Spleen (tissue), 7 donors: ENCODE data around the gene BCL2L11.

Experiments
- CTCF ChIP-seq, 11 experiments: fragments of 200-600 bp in 7 of 11; fragments of 450-650 bp in 4 of 11; sonication (generic) in 4 of 11; IDR thresholded peaks in 8 of 11; conservative IDR thresholded peaks in 3 of 11; 1 replicate in 7 of 11; 2 replicates in 4 of 11; pipeline versions ENCODE4 v1.4.0 to v1.8.0; 2016 to 2021; ENCODE audit warnings: antibody characterized with exemption in 11 of 11, inconsistent platforms in 4 of 11, mild to moderate bottlenecking in 1 of 11
- POLR2A ChIP-seq, 3 donors: fragments of 450-650 bp; IDR thresholded peaks; one replicate each; pipeline ENCODE4 v1.5.1; 2017; ENCODE audit warnings: antibody characterized with exemption in 3 of 3, mild to moderate bottlenecking in 1 of 3
- POLR2AphosphoS5 ChIP-seq, 3 donors: sonication (generic); formaldehyde crosslinking; IDR thresholded peaks; one replicate each; pipeline ENCODE4 v1.5.1; 2017; ENCODE audit warnings: antibody characterized with exemption in 3 of 3
- donor health status: DM: no; HTN: no; CAD: no; lungs with moderate emphysema.
- donor health status: DM: no; HTN: no; CAD: no.
- donor health status: DM: no; HTN: no; CAD: no.

- no peak for TF ChIP-seq POLR2A (IDR thresholded peaks at IDR 0.05)
- TF ChIP-seq POLR2AphosphoS5 (IDR thresholded peaks at IDR 0.05): no peak
- no peak for TF ChIP-seq CTCF (IDR thresholded peaks at IDR 0.05 in 8 of 11, conservative IDR thresholded peaks at IDR 0.05 in 3 of 11)
Observed at GRCh38 chr2:111154758-111155157, 34.0 kb downstream of the BCL2L11 start.
